ENCODE data around the gene BABAM1.

The BABAM1 gene

GRCh38 chr19:17266975-17267788, at the start of gene BABAM1:
Gene BABAM1 (plus strand): TSS chr19:17267443. CDS start chr19:17268807, 1,364 bp downstream.
- in situ Hi-C loops (cut with HindIII; ENCODE audit: low sequenced_read_pairs), result no loop called here

- in situ Hi-C loops (cut with HindIII; ENCODE audit: low sequenced_read_pairs), result no loop called here
These were observed 48.0 kb upstream of the BABAM1 start for GRCh38 chr19:17219286-17219685.

- in situ Hi-C loops (cut with HindIII; ENCODE audit: low sequenced_read_pairs), result no loop called here
These were observed 47.0 kb upstream of the BABAM1 start for GRCh38 chr19:17220207-17220758.

GRCh38 chr19:17225053-17225452, 42.2 kb upstream of the BABAM1 start:
- in situ Hi-C loops (cut with HindIII; ENCODE audit: low sequenced_read_pairs), result no loop called here

- in situ Hi-C loops (cut with HindIII; ENCODE audit: low sequenced_read_pairs), result no loop called here
These were observed 41.0 kb upstream of the BABAM1 start, which contains the start of gene OCEL1 for GRCh38 chr19:17226002-17226933. Gene OCEL1 (plus strand): TSS chr19:17226226. CDS start chr19:17226248, 22 bp downstream.

GRCh38 chr19:17227798-17228367, 39.4 kb upstream of the BABAM1 start:
- in situ Hi-C loops (cut with HindIII; ENCODE audit: low sequenced_read_pairs), result no loop called here

- in situ Hi-C loops (cut with HindIII; ENCODE audit: low sequenced_read_pairs), result no loop called here
These were observed 37.4 kb upstream of the BABAM1 start for GRCh38 chr19:17229890-17230289.

GRCh38 chr19:17232258-17232657, 35.0 kb upstream of the BABAM1 start:
- in situ Hi-C loops (cut with HindIII; ENCODE audit: low sequenced_read_pairs), result no loop called here

GRCh38 chr19:17234911-17235299, 32.3 kb upstream of the BABAM1 start:
- in situ Hi-C loops (cut with HindIII; ENCODE audit: low sequenced_read_pairs), result no loop called here

GRCh38 chr19:17235300-17235970, 31.8 kb upstream of the BABAM1 start:
- in situ Hi-C loops (cut with HindIII; ENCODE audit: low sequenced_read_pairs), result no loop called here

GRCh38 chr19:17235971-17236777, 31.1 kb upstream of the BABAM1 start:
- in situ Hi-C loops (cut with HindIII; ENCODE audit: low sequenced_read_pairs), result no loop called here

- in situ Hi-C loops (cut with HindIII; ENCODE audit: low sequenced_read_pairs), result no loop called here
These were observed 30.3 kb upstream of the BABAM1 start for GRCh38 chr19:17236811-17237543.

GRCh38 chr19:17237747-17238706, 29.2 kb upstream of the BABAM1 start:
- in situ Hi-C loops (cut with HindIII; ENCODE audit: low sequenced_read_pairs), result no loop called here

GRCh38 chr19:17240062-17240752, 27.0 kb upstream of the BABAM1 start:
- in situ Hi-C loops (cut with HindIII; ENCODE audit: low sequenced_read_pairs), result loop anchor here (10.0 kb wide), 2 partner anchors 65 to 75 kb away; partner anchors contain the start of genes ABHD8, DDA1 and MRPL34

GRCh38 chr19:17240826-17241399, 26.3 kb upstream of the BABAM1 start:
- in situ Hi-C loops (cut with HindIII; ENCODE audit: low sequenced_read_pairs), result loop anchor here (10.0 kb wide), 2 partner anchors 64 to 76 kb away; partner anchors contain the start of genes ABHD8, DDA1 and MRPL34

- in situ Hi-C loops (cut with HindIII; ENCODE audit: low sequenced_read_pairs), result loop anchor here (10.0 kb wide), 2 partner anchors 62 to 78 kb away; partner anchors contain the start of genes ABHD8, DDA1 and MRPL34
These were observed 24.6 kb upstream of the BABAM1 start for GRCh38 chr19:17242431-17243208.
